BLaER1 treated with 17β-estradiol and CSF1 and Interleukin-3, amounts not matched to agents 10 nM and 100 nM (cell line): ENCODE data around the gene IL1R1.

Experiments used
- H3K27ac ChIP-seq, 11 experiments: shearing (Covaris generic); formaldehyde crosslinking; 2 replicates each; pipeline ENCODE4 v1.8.1; 2022
- H3K27me3 ChIP-seq, 11 experiments: shearing (Covaris generic); formaldehyde crosslinking; 2 replicates each; pipeline ENCODE4 v1.8.1; 2022
- H3K36me3 ChIP-seq, 11 experiments: shearing (Covaris generic); formaldehyde crosslinking; 2 replicates each; pipeline ENCODE4 v1.8.1; 2022
- H3K4me1 ChIP-seq, 10 experiments: shearing (Covaris generic); formaldehyde crosslinking; 2 replicates each; pipeline ENCODE4 v1.8.1; 2022
- H3K4me2 ChIP-seq, 11 experiments: shearing (Covaris generic); formaldehyde crosslinking; 2 replicates each; pipeline ENCODE4 v1.8.1; 2022
- H3K4me3 ChIP-seq, 10 experiments: shearing (Covaris generic); formaldehyde crosslinking; 2 replicates each; pipeline ENCODE4 v1.8.1; 2022
- H3K9ac ChIP-seq, 11 experiments: shearing (Covaris generic); formaldehyde crosslinking; 2 replicates each; pipeline ENCODE4 v1.8.1; 2022
- H3K9me3 ChIP-seq, 11 experiments: shearing (Covaris generic); formaldehyde crosslinking; replicated peaks in 1 of 11; 2 replicates each; pipeline ENCODE4 v1.8.1; 2022
- H4K20me1 ChIP-seq, 11 experiments: shearing (Covaris generic); formaldehyde crosslinking; 2 replicates each; pipeline ENCODE4 v1.8.1; 2022
- Cebpa-rat ChIP-seq, 11 experiments: shearing (Covaris generic); IDR thresholded peaks; 2 replicates each; pipeline ENCODE4 v1.8.1; 2022

Gene IL1R1

GRCh38 chr2:102141970-102142828 lies at the start of gene IL1R1:
IL1R1 (plus strand) TSS chr2:102142746; CDS start chr2:102157725, 14,979 bp downstream.
- H3K27ac ChIP-seq: no peak within 1 kb of the TSS
- TF ChIP-seq Cebpa-rat (IDR thresholded peaks at IDR 0.05): no peak
- no peaks in the 10 kb centered on the region for H4K20me1 ChIP-seq
- peaks cover 20 to 26% (median 23%) of the 10 kb centered on the region in 10 experiments for H3K4me1 ChIP-seq
- H3K27me3 ChIP-seq: no peaks in the 10 kb centered on the region
- no peak within 1 kb of the TSS for H3K4me2 ChIP-seq
- no peak within 1 kb of the TSS; a peak in 1 of 20 replicates for H3K4me3 ChIP-seq
- H3K9ac ChIP-seq: no peak within 1 kb of the TSS
- H3K9me3 ChIP-seq: peaks cover 63 to 85% (median 81%) of the 10 kb centered on the region in 11 experiments
- peaks cover 0 to 12% (median 0%) of the 10 kb centered on the region in 11 experiments; a peak in 2 of 22 replicates for H3K36me3 ChIP-seq

GRCh38 chr2:102093662-102094061 lies 48.9 kb upstream of the IL1R1 start:
- peaks cover 11 to 32% (median 16%) of the 10 kb centered on the region in 11 experiments; a peak in 20 of 22 replicates for H3K9me3 ChIP-seq
- no peak for TF ChIP-seq Cebpa-rat (IDR thresholded peaks at IDR 0.05)
- H3K4me1 ChIP-seq: peaks cover 0 to 14% (median 8%) of the 10 kb centered on the region in 10 experiments; a peak in 10 of 20 replicates
- no peak overlapping the region for H3K27ac ChIP-seq
- H3K4me2 ChIP-seq: peak overlapping the region in 8 of 11 experiments; percentile 11 to 69 (median 38); a peak in 13 of 22 replicates
- no peaks in the 10 kb centered on the region for H3K27me3 ChIP-seq
- no peak overlapping the region for H3K9ac ChIP-seq
- H3K36me3 ChIP-seq: no peaks in the 10 kb centered on the region
- H4K20me1 ChIP-seq: no peaks in the 10 kb centered on the region
- H3K4me3 ChIP-seq: no peak overlapping the region

GRCh38 chr2:102094917-102095316 lies 47.6 kb upstream of the IL1R1 start:
- Histone ChIP-seq H3K9me3 (peaks cover 10 to 19% (median 12%) of the 10 kb centered on the region in 11 experiments; a peak in 20 of 22 replicates), H3K27ac (no peak overlapping the region)

GRCh38 chr2:102096103-102096502 lies 46.4 kb upstream of the IL1R1 start:
- peaks cover 0 to 14% (median 8%) of the 10 kb centered on the region in 10 experiments; a peak in 10 of 20 replicates for H3K4me1 ChIP-seq
- no peaks in the 10 kb centered on the region for H3K27me3 ChIP-seq
- no peak overlapping the region for H3K4me2 ChIP-seq
- H3K36me3 ChIP-seq: no peaks in the 10 kb centered on the region
- no peak overlapping the region for H3K4me3 ChIP-seq
- peaks cover 0 to 7% (median under 1%) of the 10 kb centered on the region in 11 experiments; a peak in 10 of 22 replicates for H3K9me3 ChIP-seq
- no peak overlapping the region for H3K9ac ChIP-seq
- no peak overlapping the region for H3K27ac ChIP-seq
- no peak for TF ChIP-seq Cebpa-rat (IDR thresholded peaks at IDR 0.05)
- H4K20me1 ChIP-seq: no peaks in the 10 kb centered on the region

More at GRCh38 chr2:102094917-102095316, 47.6 kb upstream of the IL1R1 start:
- Histone ChIP-seq H3K4me1 (peaks cover 0 to 14% (median 8%) of the 10 kb centered on the region in 10 experiments; a peak in 10 of 20 replicates), H3K36me3 (no peaks in the 10 kb centered on the region), H3K27me3 (no peaks in the 10 kb centered on the region), H3K9ac (no peak overlapping the region), H4K20me1 (no peaks in the 10 kb centered on the region), H3K4me3 (no peak overlapping the region), H3K4me2 (no peak overlapping the region)
- TF ChIP-seq Cebpa-rat (IDR thresholded peaks at IDR 0.05): 0 out of 22 replicates have a peak, but pooled peaks of 1 of the 11 experiments have one; percentile 24

- Histone ChIP-seq H3K36me3 (no peaks in the 10 kb centered on the region), H3K4me2 (no peak overlapping the region), H3K4me1 (peaks cover under 1 to 16% (median 10%) of the 10 kb centered on the region in 10 experiments; a peak in 16 of 20 replicates), H4K20me1 (no peaks in the 10 kb centered on the region), H3K9me3 (peaks cover 0 to 10% (median 5%) of the 10 kb centered on the region in 11 experiments; a peak in 8 of 22 replicates), H3K9ac (no peak overlapping the region), H3K4me3 (no peak overlapping the region), H3K27ac (no peak overlapping the region), H3K27me3 (no peaks in the 10 kb centered on the region)
- no peak for TF ChIP-seq Cebpa-rat (IDR thresholded peaks at IDR 0.05)
Observed at GRCh38 chr2:102098756-102099155, 43.8 kb upstream of the IL1R1 start.

- peaks cover 9 to 20% (median 14%) of the 10 kb centered on the region in 10 experiments for H3K4me1 ChIP-seq
- no peak overlapping the region for H3K4me2 ChIP-seq
Observed at GRCh38 chr2:102099536-102100298, 42.8 kb upstream of the IL1R1 start.

GRCh38 chr2:102100371-102101096 lies 42.0 kb upstream of the IL1R1 start:
- Histone ChIP-seq H4K20me1 (no peaks in the 10 kb centered on the region), H3K27me3 (no peaks in the 10 kb centered on the region), H3K9ac (no peak overlapping the region), H3K36me3 (no peaks in the 10 kb centered on the region), H3K4me2 (no peak overlapping the region), H3K4me1 (peaks cover 12 to 23% (median 21%) of the 10 kb centered on the region in 10 experiments), H3K27ac (no peak overlapping the region), H3K9me3 (peaks cover 0 to 10% (median 5%) of the 10 kb centered on the region in 11 experiments; a peak in 8 of 22 replicates), H3K4me3 (no peak overlapping the region)
- TF ChIP-seq Cebpa-rat (IDR thresholded peaks at IDR 0.05): no peak

More at GRCh38 chr2:102099536-102100298, 42.8 kb upstream of the IL1R1 start:
- H3K27ac ChIP-seq: no peak overlapping the region
- TF ChIP-seq Cebpa-rat (IDR thresholded peaks at IDR 0.05): no peak
- no peak overlapping the region for H3K4me3 ChIP-seq
- H3K9me3 ChIP-seq: peaks cover 0 to 10% (median 5%) of the 10 kb centered on the region in 11 experiments; a peak in 8 of 22 replicates
- no peaks in the 10 kb centered on the region for H4K20me1 ChIP-seq
- no peak overlapping the region for H3K9ac ChIP-seq
- no peaks in the 10 kb centered on the region for H3K27me3 ChIP-seq
- H3K36me3 ChIP-seq: no peaks in the 10 kb centered on the region

- no peak overlapping the region for H3K9ac ChIP-seq
- no peaks in the 10 kb centered on the region for H4K20me1 ChIP-seq
- H3K9me3 ChIP-seq: peaks cover 0 to 10% (median 5%) of the 10 kb centered on the region in 11 experiments; a peak in 8 of 22 replicates
- H3K27ac ChIP-seq: no peak overlapping the region
- H3K4me1 ChIP-seq: peaks cover 12 to 23% (median 21%) of the 10 kb centered on the region in 10 experiments
- TF ChIP-seq Cebpa-rat (IDR thresholded peaks at IDR 0.05): no peak
- no peak overlapping the region for H3K4me2 ChIP-seq
- no peaks in the 10 kb centered on the region for H3K27me3 ChIP-seq
- H3K4me3 ChIP-seq: no peak overlapping the region
- no peaks in the 10 kb centered on the region for H3K36me3 ChIP-seq
Observed at GRCh38 chr2:102101097-102101848, 41.3 kb upstream of the IL1R1 start.
